ENCODE measurements around the gene NLGN2. TPM values are rescaled to one million over a fixed set of nuclear protein-coding genes. Genes with fewer than 3 reads are reported as not detected.

NLGN2 gene
- polyA plus RNA-seq, 6 donors from 2014 or later = not detected

- Mint-ChIP-seq H3K4me1 (peaks cover 2 to 12% (median 6%) of the 10 kb centered on the region in 3 donors), H3K27me3 (peaks cover 14 to 31% (median 25%) of the 10 kb centered on the region in 3 donors), H3K27ac (no peak overlapping the region), H3K9me3 (no peaks in the 10 kb centered on the region), H3K36me3 (no peaks in the 10 kb centered on the region), H3K4me3 (no peak overlapping the region)
- ATAC-seq (ENCODE audit: low read depth in 2 of 2) (no peak), DNase-seq (no peak)
Observed at GRCh38 chr17:7410634-7411426, 3.2 kb downstream of the NLGN2 start.

DNA sequence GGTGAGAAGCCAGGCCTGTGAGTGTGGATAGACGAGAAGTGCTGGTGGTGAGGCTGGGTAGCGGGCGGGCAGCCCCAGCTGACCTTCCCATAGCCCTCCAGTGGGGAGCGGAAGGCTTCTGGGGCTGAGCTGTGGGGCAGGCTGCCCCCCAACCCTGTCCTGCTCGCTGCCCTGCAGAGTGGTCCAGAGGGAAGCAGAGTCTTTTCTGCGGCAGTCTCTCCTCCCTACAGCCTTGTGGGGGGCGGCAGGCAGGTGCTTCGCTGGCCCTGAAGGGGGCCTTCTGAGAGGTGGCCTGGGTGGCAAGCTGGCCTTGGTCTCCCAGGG, 3.7 kb downstream of the NLGN2 start:
- Mint-ChIP-seq H3K4me1 (peaks cover 0 to 8% (median 3%) of the 10 kb centered on the region in 3 donors), H3K27ac (no peak overlapping the region), H3K36me3 (no peaks in the 10 kb centered on the region), H3K9me3 (no peaks in the 10 kb centered on the region), H3K4me3 (no peak overlapping the region), H3K27me3 (peaks cover 10 to 27% (median 20%) of the 10 kb centered on the region in 3 donors)
- no peak for ATAC-seq (ENCODE audit: low read depth in 2 of 2)
- no peak for DNase-seq

GRCh38 chr17:7413346-7413985, 5.8 kb downstream of the NLGN2 start:
- no peak for ATAC-seq (ENCODE audit: low read depth in 2 of 2)
- Mint-ChIP-seq H3K4me1 (peaks cover 0 to 3% (median 0%) of the 10 kb centered on the region in 3 donors), H3K27ac (no peak overlapping the region), H3K4me3 (no peak overlapping the region), H3K9me3 (no peaks in the 10 kb centered on the region), H3K27me3 (peaks cover 14 to 22% (median 20%) of the 10 kb centered on the region in 3 donors), H3K36me3 (no peaks in the 10 kb centered on the region)
- no peak for DNase-seq

GRCh38 chr17:7414837-7415236, 7.2 kb downstream of the NLGN2 start:
- Mint-ChIP-seq H3K4me3 (no peak overlapping the region), H3K36me3 (no peaks in the 10 kb centered on the region), H3K27ac (no peak overlapping the region), H3K4me1 (no peaks in the 10 kb centered on the region), H3K27me3 (peaks cover 4 to 22% (median 16%) of the 10 kb centered on the region in 3 donors), H3K9me3 (no peaks in the 10 kb centered on the region)
- no peak for DNase-seq
- no peak for ATAC-seq (ENCODE audit: low read depth in 2 of 2)

DNA sequence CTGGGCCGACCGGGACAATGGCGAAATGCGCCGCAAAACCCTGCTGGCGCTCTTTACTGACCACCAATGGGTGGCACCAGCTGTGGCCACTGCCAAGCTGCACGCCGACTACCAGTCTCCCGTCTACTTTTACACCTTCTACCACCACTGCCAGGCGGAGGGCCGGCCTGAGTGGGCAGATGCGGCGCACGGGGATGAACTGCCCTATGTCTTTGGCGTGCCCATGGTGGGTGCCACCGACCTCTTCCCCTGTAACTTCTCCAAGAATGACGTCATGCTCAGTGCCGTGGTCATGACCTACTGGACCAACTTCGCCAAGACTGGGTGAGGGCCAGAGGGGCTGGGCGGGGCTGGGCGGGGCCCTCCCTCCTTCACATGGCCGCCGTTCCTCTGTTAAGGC, 8.1 kb downstream of the NLGN2 start:
- ATAC-seq (ENCODE audit: low read depth in 2 of 2) (no peak), DNase-seq (no peak)
- H3K4me1 Mint-ChIP-seq = no peaks in the 10 kb centered on the region
- no peaks in the 10 kb centered on the region for H3K9me3 Mint-ChIP-seq
- H3K36me3 Mint-ChIP-seq = no peaks in the 10 kb centered on the region
- no peak overlapping the region for H3K4me3 Mint-ChIP-seq
- no peak overlapping the region for H3K27ac Mint-ChIP-seq
- H3K27me3 Mint-ChIP-seq = peaks cover 3 to 17% (median 9%) of the 10 kb centered on the region in 3 donors

- no peak for ATAC-seq (ENCODE audit: low read depth in 2 of 2)
- Mint-ChIP-seq H3K27me3 (peaks cover 3 to 17% (median 9%) of the 10 kb centered on the region in 3 donors), H3K4me1 (no peaks in the 10 kb centered on the region), H3K9me3 (no peaks in the 10 kb centered on the region), H3K36me3 (no peaks in the 10 kb centered on the region), H3K27ac (no peak overlapping the region), H3K4me3 (no peak overlapping the region)
- DNase-seq = no peak
Observed at GRCh38 chr17:7416323-7416722, 8.7 kb downstream of the NLGN2 start.

GRCh38 chr17:7417056-7417655, 9.5 kb downstream of the NLGN2 start:
- H3K4me3 Mint-ChIP-seq = no peak overlapping the region
- DNase-seq (no peak), ATAC-seq (ENCODE audit: low read depth in 2 of 2) (no peak)
- H3K4me1 Mint-ChIP-seq = no peaks in the 10 kb centered on the region
- no peaks in the 10 kb centered on the region for H3K36me3 Mint-ChIP-seq
- no peaks in the 10 kb centered on the region for H3K9me3 Mint-ChIP-seq
- no peak overlapping the region for H3K27ac Mint-ChIP-seq
- H3K27me3 Mint-ChIP-seq = peaks cover 3 to 17% (median 9%) of the 10 kb centered on the region in 3 donors

DNA sequence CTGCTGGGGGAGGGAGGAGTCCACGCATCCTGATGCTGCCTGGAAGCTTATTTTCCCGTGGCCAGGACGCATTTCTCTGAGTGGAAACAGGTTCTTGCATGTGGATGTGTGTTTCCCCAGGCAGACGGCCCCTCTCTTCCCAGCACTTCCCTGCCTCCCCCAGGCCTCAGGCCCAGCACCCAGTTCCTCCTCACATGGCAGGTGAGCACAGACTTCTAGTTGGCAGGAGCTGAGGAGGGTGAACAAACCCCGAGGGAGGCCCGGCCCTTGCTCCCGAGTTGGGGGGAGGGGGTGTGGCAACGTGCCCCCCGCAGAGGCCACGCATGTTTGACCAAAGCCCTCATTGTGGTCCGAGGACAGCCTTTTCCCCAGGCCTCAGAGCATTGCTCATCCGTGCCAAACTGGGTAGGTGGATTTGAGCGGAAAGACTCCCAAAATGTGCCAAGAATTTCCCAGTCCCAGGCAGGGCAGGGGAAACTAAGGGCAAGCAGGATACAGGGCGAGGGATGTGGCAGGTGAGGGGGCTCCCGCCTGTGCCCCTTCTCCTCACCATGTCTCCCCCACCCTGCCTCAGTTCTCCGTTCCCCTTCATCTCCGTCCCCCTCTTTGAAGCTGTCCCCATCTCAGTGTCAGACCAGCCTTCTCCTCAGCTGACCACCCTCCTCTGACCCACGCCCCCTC, 11.0 kb downstream of the NLGN2 start:
- ATAC-seq (ENCODE audit: low read depth in 2 of 2) (no peak), DNase-seq (no peak)
- Mint-ChIP-seq H3K36me3 (no peaks in the 10 kb centered on the region), H3K4me1 (no peaks in the 10 kb centered on the region), H3K4me3 (no peak overlapping the region), H3K27ac (no peak overlapping the region), H3K9me3 (no peaks in the 10 kb centered on the region), H3K27me3 (peaks cover 3 to 17% (median 9%) of the 10 kb centered on the region in 3 donors)

GRCh38 chr17:7419819-7420610, 12.4 kb downstream of the NLGN2 start, which contains the start of gene SPEM1:
TSS of gene SPEM1 (plus strand) at chr17:7420324. CDS start at chr17:7420385, 61 bp downstream.
- Mint-ChIP-seq H3K4me1 (no peaks in the 10 kb centered on the region), H3K27ac (no peak within 1 kb of the TSS), H3K4me3 (no peak within 1 kb of the TSS), H3K27me3 (peaks cover 3 to 22% (median 15%) of the 10 kb centered on the region in 3 donors), H3K36me3 (no peaks in the 10 kb centered on the region), H3K9me3 (no peaks in the 10 kb centered on the region)
- ATAC-seq (ENCODE audit: low read depth in 2 of 2) (no peak), DNase-seq (no peak)

DNA sequence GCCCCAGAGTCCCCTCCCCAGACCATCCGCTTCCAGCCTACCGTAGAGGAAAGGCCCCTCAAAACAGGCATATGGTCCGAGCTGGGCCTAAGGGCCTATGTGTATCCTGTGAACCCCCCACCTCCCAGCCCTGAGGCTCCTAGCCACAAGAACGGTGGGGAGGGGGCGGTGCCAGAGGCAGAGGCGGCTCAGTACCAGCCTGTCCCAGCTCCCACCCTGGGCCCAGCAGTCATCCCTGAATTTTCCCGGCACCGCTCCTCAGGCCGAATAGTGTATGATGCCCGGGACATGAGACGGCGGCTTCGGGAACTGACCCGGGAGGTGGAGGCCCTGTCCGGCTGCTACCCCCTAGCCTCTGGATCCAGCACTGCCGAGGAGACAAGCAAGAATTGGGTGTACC, 13.5 kb downstream of the NLGN2 start:
- H3K4me3 Mint-ChIP-seq = no peak overlapping the region

GRCh38 chr17:7423679-7424078, 16.0 kb downstream of the NLGN2 start:
- H3K27ac Mint-ChIP-seq = no peak overlapping the region
- ATAC-seq (ENCODE audit: low read depth in 2 of 2) = no peak

More for the DNA sequence above, 13.5 kb downstream of the NLGN2 start:
- DNase-seq (no peak), ATAC-seq (ENCODE audit: low read depth in 2 of 2) (no peak)
- H3K4me1 Mint-ChIP-seq = no peaks in the 10 kb centered on the region
- H3K27me3 Mint-ChIP-seq = peaks cover 3 to 25% (median 19%) of the 10 kb centered on the region in 3 donors
- no peak overlapping the region for H3K27ac Mint-ChIP-seq
- no peaks in the 10 kb centered on the region for H3K9me3 Mint-ChIP-seq
- no peaks in the 10 kb centered on the region for H3K36me3 Mint-ChIP-seq

GRCh38 chr17:7425316-7425715, 17.7 kb downstream of the NLGN2 start, which contains the start of gene SPEM2:
TSS of gene SPEM2 (plus strand) at chr17:7425616. CDS start at chr17:7425689, 73 bp downstream.
- DNase-seq (no peak), ATAC-seq (ENCODE audit: low read depth in 2 of 2) (no peak)
- H3K9me3 Mint-ChIP-seq = no peaks in the 10 kb centered on the region
- H3K27ac Mint-ChIP-seq = no peak within 1 kb of the TSS
- peak within 1 kb of the TSS in 1 of 8 donors; percentile 25 for H3K4me3 Mint-ChIP-seq
- H3K27me3 Mint-ChIP-seq = peaks cover 0 to 13% (median 8%) of the 10 kb centered on the region in 3 donors
- H3K4me1 Mint-ChIP-seq = no peaks in the 10 kb centered on the region
- H3K36me3 Mint-ChIP-seq = no peaks in the 10 kb centered on the region

More at GRCh38 chr17:7423679-7424078, 16.0 kb downstream of the NLGN2 start:
- Mint-ChIP-seq H3K4me1 (no peaks in the 10 kb centered on the region), H3K4me3 (no peak overlapping the region), H3K27me3 (peaks cover 0 to 22% (median 16%) of the 10 kb centered on the region in 3 donors), H3K9me3 (no peaks in the 10 kb centered on the region), H3K36me3 (no peaks in the 10 kb centered on the region)
- DNase-seq = no peak

DNA sequence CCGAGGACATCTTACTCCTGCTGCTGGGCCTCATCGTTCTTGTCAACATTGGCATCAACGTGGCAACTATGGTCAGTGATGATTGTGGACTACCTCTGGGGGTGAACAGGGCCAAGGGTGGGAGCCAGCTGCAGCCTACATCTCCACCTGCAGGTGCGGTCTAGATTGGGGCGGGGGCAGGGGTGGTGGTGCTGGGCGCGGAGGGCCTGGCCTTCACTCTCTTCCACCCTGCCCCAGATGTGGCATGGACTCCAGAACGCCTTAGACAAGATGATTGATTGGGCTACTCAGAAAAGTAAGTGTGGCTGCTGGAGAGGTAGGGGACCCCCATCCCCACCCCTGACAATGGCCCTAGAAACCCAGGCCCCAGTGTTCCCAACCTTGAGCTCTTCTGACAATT, 18.1 kb downstream of the NLGN2 start:
- ATAC-seq (ENCODE audit: low read depth in 2 of 2) (no peak), DNase-seq (no peak)
- Mint-ChIP-seq H3K4me1 (no peaks in the 10 kb centered on the region), H3K27me3 (peaks cover 0 to 13% (median 8%) of the 10 kb centered on the region in 3 donors), H3K9me3 (no peaks in the 10 kb centered on the region), H3K36me3 (no peaks in the 10 kb centered on the region), H3K4me3 (no peak overlapping the region), H3K27ac (no peak overlapping the region)
